ENCODE measurements around the gene PSMD13. TPM values are rescaled to one million over a fixed set of nuclear protein-coding genes. Genes with fewer than 3 reads are reported as not detected.

PSMD13 gene
- total RNA-seq, 1 experiment from 2014 or later = 141 TPM

DNA sequence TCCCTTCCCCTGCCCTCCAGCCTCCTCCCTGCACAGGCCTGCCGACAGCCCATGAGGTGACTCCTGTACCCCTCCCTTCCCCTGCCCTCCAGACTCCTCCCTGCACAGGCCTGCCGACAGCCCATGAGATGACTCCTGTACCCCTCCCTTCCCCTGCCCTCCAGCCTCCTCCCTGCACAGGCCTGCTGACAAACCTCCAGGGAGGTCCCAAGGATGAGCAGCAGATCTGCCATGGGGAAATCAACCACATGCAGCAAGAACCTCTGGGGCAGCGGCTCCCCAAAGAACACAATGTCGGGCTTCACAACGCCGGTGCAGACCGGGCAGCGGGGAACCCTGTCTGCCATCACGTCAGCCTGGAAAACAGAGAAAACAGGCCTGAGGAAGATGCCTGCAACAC lies 12.9 kb upstream of the PSMD13 start:
- H2BK5ac ChIP-seq (ENCODE audit: insufficient read length, low read length) = no peak overlapping the region
- no peak overlapping the region for H4K5ac ChIP-seq (ENCODE audit: insufficient read length, low read depth, low read length)
- Mint-ChIP-seq H3K27me3 (ENCODE audit: low read depth) (peaks cover 1% of the 10 kb centered on the region; the same call in 1 of the 2 replicates), H3K4me1 (no peaks in the 10 kb centered on the region), H3K27ac (no peak overlapping the region), H3K4me3 (no peak overlapping the region), H3K9me3 (no peaks in the 10 kb centered on the region), H3K36me3 (ENCODE audit: insufficient read depth in 1 of 3, low read depth in 3 of 3) (peaks cover 0 to 9% (median 8%) of the 10 kb centered on the region in 3 experiments; a peak in 4 of 7 replicates)
- no peaks in the 10 kb centered on the region for H3K23me2 ChIP-seq (ENCODE audit: insufficient read length, low read depth, low read length, poor library complexity, severe bottlenecking)
- no peak overlapping the region for H3K9ac ChIP-seq (ENCODE audit: extremely low read depth, insufficient read length, low read length)
- H3K4me2 ChIP-seq (ENCODE audit: insufficient read depth, insufficient read length, low read length) = no peak overlapping the region
- DNase-seq = no peak
- no peaks in the 10 kb centered on the region for H4K20me1 ChIP-seq (ENCODE audit: control insufficient read depth, insufficient read depth, insufficient read length)
- no peak overlapping the region for H3K27ac ChIP-seq (ENCODE audit: insufficient read length, low read depth, low read length)
- H4K91ac ChIP-seq (ENCODE audit: insufficient read length, low read depth, low read length) = no peak overlapping the region
- H2BK12ac ChIP-seq (ENCODE audit: insufficient read length, low read depth, low read length) = no peak overlapping the region
- no peak overlapping the region for H3K14ac ChIP-seq (ENCODE audit: insufficient read depth, low read length)
- no peak overlapping the region for H3K23ac ChIP-seq (ENCODE audit: insufficient read length, low read depth, low read length)
- no peak overlapping the region for H4K8ac ChIP-seq (replicated peaks; ENCODE audit: insufficient read length, low read depth, low read length)
- H2BK15ac ChIP-seq (ENCODE audit: low read depth, low read length) = no peak overlapping the region
- no peak overlapping the region for H3K4ac ChIP-seq (ENCODE audit: low read depth, low read length)
- no peaks in the 10 kb centered on the region for H3K27me3 ChIP-seq (ENCODE audit: insufficient read depth, low read length)
- H3T11ph ChIP-seq (ENCODE audit: low read length) = no peak overlapping the region
- H2BK120ac ChIP-seq (ENCODE audit: low read depth, low read length, poor library complexity, severe bottlenecking) = no peak overlapping the region
- H3K9me3 ChIP-seq (ENCODE audit: control insufficient read depth, low read depth, low read length) = no peaks in the 10 kb centered on the region
- H2AFZ ChIP-seq (ENCODE audit: low read length) = no peak overlapping the region
- H3K79me2 ChIP-seq (ENCODE audit: insufficient read depth, low read length) = no peaks in the 10 kb centered on the region
- no peak overlapping the region for H3K56ac ChIP-seq (ENCODE audit: insufficient read length, low read depth, low read length)
- no CpG with 5 or more reads among the region's 9 CpGs for WGBS (ENCODE audit: extremely low coverage, insufficient read length, low lambda C conversion rate)
- no peaks in the 10 kb centered on the region for H3K79me1 ChIP-seq (ENCODE audit: insufficient read depth, low read depth, low read length, poor library complexity, severe bottlenecking)
- no peak overlapping the region for H2AK5ac ChIP-seq (ENCODE audit: insufficient read length, low read length)
- TF ChIP-seq, protein P1, sequence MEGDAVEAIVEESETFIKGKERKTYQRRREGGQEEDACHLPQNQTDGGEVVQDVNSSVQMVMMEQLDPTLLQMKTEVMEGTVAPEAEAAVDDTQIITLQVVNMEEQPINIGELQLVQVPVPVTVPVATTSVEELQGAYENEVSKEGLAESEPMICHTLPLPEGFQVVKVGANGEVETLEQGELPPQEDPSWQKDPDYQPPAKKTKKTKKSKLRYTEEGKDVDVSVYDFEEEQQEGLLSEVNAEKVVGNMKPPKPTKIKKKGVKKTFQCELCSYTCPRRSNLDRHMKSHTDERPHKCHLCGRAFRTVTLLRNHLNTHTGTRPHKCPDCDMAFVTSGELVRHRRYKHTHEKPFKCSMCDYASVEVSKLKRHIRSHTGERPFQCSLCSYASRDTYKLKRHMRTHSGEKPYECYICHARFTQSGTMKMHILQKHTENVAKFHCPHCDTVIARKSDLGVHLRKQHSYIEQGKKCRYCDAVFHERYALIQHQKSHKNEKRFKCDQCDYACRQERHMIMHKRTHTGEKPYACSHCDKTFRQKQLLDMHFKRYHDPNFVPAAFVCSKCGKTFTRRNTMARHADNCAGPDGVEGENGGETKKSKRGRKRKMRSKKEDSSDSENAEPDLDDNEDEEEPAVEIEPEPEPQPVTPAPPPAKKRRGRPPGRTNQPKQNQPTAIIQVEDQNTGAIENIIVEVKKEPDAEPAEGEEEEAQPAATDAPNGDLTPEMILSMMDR (conservative IDR thresholded peaks at IDR 0.05) = no peak
- no peak overlapping the region for H2BK20ac ChIP-seq (ENCODE audit: low read depth, low read length, poor library complexity, severe bottlenecking)
- H3K18ac ChIP-seq (ENCODE audit: insufficient read length, low read depth, low read length) = no peak overlapping the region
- H3K4me1 ChIP-seq (ENCODE audit: insufficient read depth, low read length) = no peaks in the 10 kb centered on the region

Data from H9 (cell line).